WERI-Rb-1 (cell line): ENCODE measurements around the gene RAMAC.
"Not testable (repeated sequence)": the region's sequence is repeated elsewhere in the genome, so short reads cannot be mapped to it uniquely, and the experiment has no call there.

Experiments used
- DNase-seq: peaks from one replicate; pipeline ENCODE4 v3.0.0-alpha.2; 2020
- H3K27ac ChIP-seq: fragments of 250-450 bp; sonication (Bioruptor Pico); 2 replicates; pipeline ENCODE4 v1.5.1; 2020; ENCODE audit warnings: mild to moderate bottlenecking, moderate library complexity
- H3K27me3 ChIP-seq: fragments of 250-450 bp; sonication (Bioruptor Pico); 2 replicates; pipeline ENCODE4 v1.5.1; 2021; ENCODE audit warnings: mild to moderate bottlenecking, low read depth, moderate library complexity; ENCODE audit not compliant: insufficient read depth, severe bottlenecking
- H3K36me3 ChIP-seq: fragments of 250-450 bp; sonication (Bioruptor Pico); 2 replicates; pipeline ENCODE4 v1.5.1; 2020; ENCODE audit warnings: mild to moderate bottlenecking, moderate library complexity
- H3K4me3 ChIP-seq: 2 replicates; pipeline ENCODE4 v1.5.1; 2011; ENCODE audit warnings: low read depth, mild to moderate bottlenecking, control low read depth, low read length
- H3K9me3 ChIP-seq: fragments of 250-450 bp; sonication (Bioruptor Pico); 2 replicates; pipeline ENCODE4 v1.5.1; 2021; ENCODE audit warnings: mild to moderate bottlenecking, moderate library complexity; ENCODE audit not compliant: severe bottlenecking
- CTCF ChIP-seq: IDR thresholded peaks from 2 replicates; pipeline ENCODE4 v1.5.1; 2011; ENCODE audit warnings: low read depth, mild to moderate bottlenecking, control low read depth, inconsistent platforms, low read length

Gene RAMAC

GRCh38 chr15:82985688-82986441 is at the start of gene RAMAC:
Gene RAMAC, plus strand, starts transcription at chr15:82986210. Its CDS starts 2,809 bp downstream, at chr15:82989019.
- peak within 1 kb of the TSS; percentile 98 for H3K27ac ChIP-seq
- no peaks in the 10 kb centered on the region for H3K27me3 ChIP-seq
- H3K36me3 ChIP-seq = peaks cover 34% of the 10 kb centered on the region
- H3K4me3 ChIP-seq = peak within 1 kb of the TSS; percentile 88
- no peak for TF ChIP-seq CTCF
- peak; percentile 91 for DNase-seq
- peaks cover 2% of the 10 kb centered on the region for H3K9me3 ChIP-seq

GRCh38 chr15:82936966-82937711 is 48.9 kb upstream of the RAMAC start:
- DNase-seq = no peak
- Histone ChIP-seq H3K4me3 (no peak overlapping the region), H3K27ac (no peak overlapping the region), H3K36me3 (no peaks in the 10 kb centered on the region), H3K27me3 (no peaks in the 10 kb centered on the region), H3K9me3 (no peaks in the 10 kb centered on the region)
- TF ChIP-seq CTCF = no peak

- H3K9me3 ChIP-seq = no peaks in the 10 kb centered on the region
- no peaks in the 10 kb centered on the region for H3K36me3 ChIP-seq
- no peak for TF ChIP-seq CTCF
- DNase-seq = no peak
- H3K27ac ChIP-seq = no peak overlapping the region
- H3K4me3 ChIP-seq = no peak overlapping the region
- H3K27me3 ChIP-seq = no peaks in the 10 kb centered on the region
Measured at GRCh38 chr15:82937712-82938058, 48.3 kb upstream of the RAMAC start.

- H3K27ac ChIP-seq, DNase-seq, H3K27me3 ChIP-seq, H3K4me3 ChIP-seq, H3K9me3 ChIP-seq, H3K36me3 ChIP-seq: not testable (repeated sequence)
Measured at GRCh38 chr15:82939678-82940077, 46.3 kb upstream of the RAMAC start.

GRCh38 chr15:82942691-82943090 is 43.3 kb upstream of the RAMAC start:
- no peak overlapping the region for H3K4me3 ChIP-seq
- no peak overlapping the region for H3K27ac ChIP-seq
- H3K36me3 ChIP-seq = no peaks in the 10 kb centered on the region
- H3K27me3 ChIP-seq = no peaks in the 10 kb centered on the region
- no peaks in the 10 kb centered on the region for H3K9me3 ChIP-seq
- TF ChIP-seq CTCF = no peak
- no peak for DNase-seq

GRCh38 chr15:82943176-82943575 is 42.8 kb upstream of the RAMAC start:
- Histone ChIP-seq H3K36me3 (no peaks in the 10 kb centered on the region), H3K27ac (no peak overlapping the region), H3K27me3 (no peaks in the 10 kb centered on the region), H3K9me3 (no peaks in the 10 kb centered on the region), H3K4me3 (no peak overlapping the region)
- TF ChIP-seq CTCF = 0 out of 2 replicates have a peak, but pooled peaks have one; percentile 3
- DNase-seq = no peak
